Measurements from ENCODE around the gene PRKRA. TPM values are rescaled to one million over a fixed set of nuclear protein-coding genes. Genes with fewer than 3 reads are reported as not detected.
A peak's percentile ranks its signal among the peaks of the same experiment; 100 is the strongest.

PRKRA gene
- total and polyA plus RNA-seq, 2 experiments from 2014 or later: 50.0 to 64.3 TPM

GRCh38 chr2:178386986-178387597 lies 63.9 kb downstream of the PRKRA start:
- H3K9me2 ChIP-seq (ENCODE audit: insufficient read depth): no peaks in the 10 kb centered on the region
- H3K9ac ChIP-seq: no peak overlapping the region
- no peak overlapping the region for H2AFZ ChIP-seq
- H4K20me1 ChIP-seq (ENCODE audit: insufficient read depth): no peaks in the 10 kb centered on the region
- H3K36me3 ChIP-seq (ENCODE audit: low read depth): peaks cover 10% of the 10 kb centered on the region; the same call in 1 of the 2 replicates
- no peaks in the 10 kb centered on the region for H3K9me3 ChIP-seq (ENCODE audit: low read depth)
- WGBS, 2 experiments (ENCODE audit: low coverage in 1 of 2, low lambda C conversion rate in 2 of 2, missing lambda C conversion rate in 2 of 2): 92 to 97% methylated on average over 1 of the region's 1 CpG
- peak; percentile 17 for DNase-seq
- no peak overlapping the region for H3K4me2 ChIP-seq (ENCODE audit: unreplicated experiment)
- in situ Hi-C loops (cut with MboI): no loop called here
- H3K4me1 ChIP-seq (ENCODE audit: insufficient read depth): no peaks in the 10 kb centered on the region
- no peak overlapping the region for H3K4me3 ChIP-seq
- H3K79me2 ChIP-seq (ENCODE audit: insufficient read depth): no peaks in the 10 kb centered on the region
- no peak overlapping the region for H3K27ac ChIP-seq
- TF ChIP-seq EZH2 (IDR thresholded peaks at IDR 0.05; ENCODE audit: insufficient read depth, poor library complexity, severe bottlenecking): no peak
- no peak for TF ChIP-seq EZH2phosphoT487 (IDR thresholded peaks at IDR 0.05; ENCODE audit: insufficient read depth, low read depth)
- no peaks in the 10 kb centered on the region for H3F3A ChIP-seq (ENCODE audit: insufficient read depth)
- H3K27me3 ChIP-seq (replicated peaks; ENCODE audit: insufficient read depth): no peaks in the 10 kb centered on the region

GRCh38 chr2:178385595-178386148 lies 65.3 kb downstream of the PRKRA start:
- no peaks in the 10 kb centered on the region for H3K27me3 ChIP-seq (replicated peaks; ENCODE audit: insufficient read depth)
- H3K79me2 ChIP-seq (ENCODE audit: insufficient read depth): no peaks in the 10 kb centered on the region
- 62 to 63% methylated on average over 4 of the region's 4 CpGs for WGBS, 2 experiments (ENCODE audit: low coverage in 1 of 2, low lambda C conversion rate in 2 of 2, missing lambda C conversion rate in 2 of 2)
- no peak overlapping the region for H3K4me3 ChIP-seq
- no peaks in the 10 kb centered on the region for H4K20me1 ChIP-seq (ENCODE audit: insufficient read depth)
- no peak overlapping the region for H3K4me2 ChIP-seq (ENCODE audit: unreplicated experiment)
- no peaks in the 10 kb centered on the region for H3K9me3 ChIP-seq (ENCODE audit: low read depth)
- DNase-seq: peak; percentile 6
- H2AFZ ChIP-seq: no peak overlapping the region
- H3K9me2 ChIP-seq (ENCODE audit: insufficient read depth): no peaks in the 10 kb centered on the region
- no peak for TF ChIP-seq EZH2phosphoT487 (IDR thresholded peaks at IDR 0.05; ENCODE audit: insufficient read depth, low read depth)
- TF ChIP-seq EZH2 (IDR thresholded peaks at IDR 0.05; ENCODE audit: insufficient read depth, poor library complexity, severe bottlenecking): no peak
- no peak overlapping the region for H3K9ac ChIP-seq
- no peaks in the 10 kb centered on the region for H3K4me1 ChIP-seq (ENCODE audit: insufficient read depth)
- in situ Hi-C loops (cut with MboI): no loop called here
- H3K36me3 ChIP-seq (ENCODE audit: low read depth): peaks cover 10% of the 10 kb centered on the region; the same call in 1 of the 2 replicates
- no peak overlapping the region for H3K27ac ChIP-seq
- H3F3A ChIP-seq (ENCODE audit: insufficient read depth): no peaks in the 10 kb centered on the region

GRCh38 chr2:178383718-178384117 lies 67.3 kb downstream of the PRKRA start:
- Histone ChIP-seq H3F3A (ENCODE audit: insufficient read depth) (no peaks in the 10 kb centered on the region), H3K4me1 (ENCODE audit: insufficient read depth) (no peaks in the 10 kb centered on the region), H3K79me2 (ENCODE audit: insufficient read depth) (no peaks in the 10 kb centered on the region), H3K36me3 (ENCODE audit: low read depth) (peaks cover 10% of the 10 kb centered on the region; the same call in 1 of the 2 replicates), H3K27ac (no peak overlapping the region), H4K20me1 (ENCODE audit: insufficient read depth) (no peaks in the 10 kb centered on the region), H3K9me2 (ENCODE audit: insufficient read depth) (no peaks in the 10 kb centered on the region), H3K4me3 (no peak overlapping the region), H2AFZ (no peak overlapping the region), H3K9me3 (ENCODE audit: low read depth) (no peaks in the 10 kb centered on the region), H3K4me2 (ENCODE audit: unreplicated experiment) (no peak overlapping the region), H3K27me3 (replicated peaks; ENCODE audit: insufficient read depth) (no peaks in the 10 kb centered on the region), H3K9ac (no peak overlapping the region)
- in situ Hi-C loops (cut with MboI): no loop called here
- no peak for DNase-seq
- TF ChIP-seq EZH2 (IDR thresholded peaks at IDR 0.05; ENCODE audit: insufficient read depth, poor library complexity, severe bottlenecking): no peak
- no peak for TF ChIP-seq EZH2phosphoT487 (IDR thresholded peaks at IDR 0.05; ENCODE audit: insufficient read depth, low read depth)
- 97 to 100% methylated on average over 5 of the region's 5 CpGs for WGBS, 2 experiments (ENCODE audit: low coverage in 1 of 2, low lambda C conversion rate in 2 of 2, missing lambda C conversion rate in 2 of 2)

Other genes starting within 250 kb of the PRKRA start
- 0.97 and 1.9 TPM in 2 replicates for gene PJVK, start 203 bp upstream of the PRKRA start, total RNA-seq (2014; rRNA removed; shearing (Covaris generic))
- 1.3 and 1.6 TPM in 2 replicates for gene PJVK, start 203 bp upstream of the PRKRA start, polyA plus RNA-seq (2016; fragmentation: Nextera tagmentation; extraction: Ambion mirVana)
- 18.6 and 28.4 TPM in 2 replicates for gene FKBP7, start 27.4 kb upstream of the PRKRA start, total RNA-seq (2014; rRNA removed; shearing (Covaris generic))
- 81.1 and 81.2 TPM in 2 replicates for gene FKBP7, start 27.4 kb upstream of the PRKRA start, polyA plus RNA-seq (2016; fragmentation: Nextera tagmentation; extraction: Ambion mirVana)
- 5.6 and 9.4 TPM in 2 replicates for gene PLEKHA3, start 29.3 kb upstream of the PRKRA start, total RNA-seq (2014; rRNA removed; shearing (Covaris generic))
- gene PLEKHA3, start 29.3 kb upstream of the PRKRA start, polyA plus RNA-seq (2016; fragmentation: Nextera tagmentation; extraction: Ambion mirVana): 17.7 and 17.9 TPM in 2 replicates

Data from GM23248 (cell line).